HG02943 (cell line): ENCODE measurements around the gene BASP1.

ENCODE experiments used
- ATAC-seq: cut with Tn5 transposase; IDR thresholded peaks from one replicate; pipeline ENCODE4 v1.9.1; 2021; ENCODE audit warnings: mild to moderate bottlenecking, low read depth, moderate library complexity; ENCODE audit not compliant: unreplicated experiment

The BASP1 gene, protein sequence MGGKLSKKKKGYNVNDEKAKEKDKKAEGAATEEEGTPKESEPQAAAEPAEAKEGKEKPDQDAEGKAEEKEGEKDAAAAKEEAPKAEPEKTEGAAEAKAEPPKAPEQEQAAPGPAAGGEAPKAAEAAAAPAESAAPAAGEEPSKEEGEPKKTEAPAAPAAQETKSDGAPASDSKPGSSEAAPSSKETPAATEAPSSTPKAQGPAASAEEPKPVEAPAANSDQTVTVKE

DNA sequence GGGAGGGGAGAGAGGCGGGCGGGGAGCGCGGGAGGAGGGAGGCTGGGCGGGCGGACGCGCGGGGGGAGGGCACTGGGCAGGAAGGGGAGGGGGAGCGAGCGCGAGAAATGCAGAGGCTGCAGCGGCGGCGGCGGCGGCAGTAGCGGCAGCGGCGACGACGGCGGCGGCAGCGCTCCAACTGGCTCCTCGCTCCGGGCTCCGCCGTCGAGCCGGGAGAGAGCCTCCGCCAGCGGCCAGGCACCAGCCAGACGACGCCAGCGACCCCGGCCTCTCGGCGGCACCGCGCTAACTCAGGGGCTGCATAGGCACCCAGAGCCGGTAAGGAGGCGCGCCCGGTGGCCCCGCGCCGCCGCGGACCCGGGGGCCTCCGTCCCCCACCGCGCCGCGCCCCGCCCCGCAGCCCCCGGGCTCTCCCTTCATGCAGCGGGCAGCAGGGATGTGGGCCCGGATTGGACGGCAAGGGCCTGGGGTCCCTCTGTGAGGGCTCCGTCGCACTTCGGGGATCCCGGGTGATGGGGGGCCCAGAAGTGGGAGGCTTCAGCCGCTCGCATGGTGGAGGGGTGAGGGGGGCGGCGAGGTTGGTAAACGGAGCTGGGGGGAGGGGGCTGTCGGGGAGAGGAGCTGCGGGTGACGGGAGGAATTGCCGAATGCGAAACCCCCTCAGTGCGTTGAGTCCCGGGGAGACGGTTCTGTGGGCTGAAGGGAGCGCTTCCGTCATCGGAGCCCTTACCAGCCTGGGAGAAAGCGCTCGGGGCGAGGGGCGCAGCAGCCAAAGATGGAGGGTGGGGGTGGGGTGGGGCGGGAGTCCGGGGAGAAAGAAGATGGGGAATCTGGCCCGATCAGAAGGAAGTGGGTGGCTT lies at the start of gene BASP1:
BASP1 (plus strand) TSS at position 139 of the 860 bp plus-strand sequence. CDS start 57,586 bp downstream, outside the sequence.
- peak; percentile 23 for ATAC-seq

DNA sequence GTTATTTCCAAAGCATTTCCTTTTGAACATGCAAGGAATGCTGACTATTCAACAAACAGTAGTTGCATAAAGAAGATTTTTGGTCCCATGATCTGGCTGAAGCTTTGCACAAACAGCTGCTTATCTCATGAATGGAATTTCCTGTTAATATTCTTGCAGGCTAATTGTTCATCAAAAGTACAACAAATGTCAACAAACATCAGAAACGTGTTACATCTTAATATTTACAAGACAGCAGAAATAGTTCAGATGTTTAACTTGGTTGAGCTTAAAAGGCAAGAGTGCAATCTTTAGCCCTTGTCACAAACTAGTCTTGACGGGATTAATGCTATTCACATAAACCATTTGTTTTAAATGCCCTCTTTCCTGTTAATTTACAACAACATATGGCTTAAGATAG lies 47.9 kb upstream of the BASP1 start:
- no peak for ATAC-seq

DNA sequence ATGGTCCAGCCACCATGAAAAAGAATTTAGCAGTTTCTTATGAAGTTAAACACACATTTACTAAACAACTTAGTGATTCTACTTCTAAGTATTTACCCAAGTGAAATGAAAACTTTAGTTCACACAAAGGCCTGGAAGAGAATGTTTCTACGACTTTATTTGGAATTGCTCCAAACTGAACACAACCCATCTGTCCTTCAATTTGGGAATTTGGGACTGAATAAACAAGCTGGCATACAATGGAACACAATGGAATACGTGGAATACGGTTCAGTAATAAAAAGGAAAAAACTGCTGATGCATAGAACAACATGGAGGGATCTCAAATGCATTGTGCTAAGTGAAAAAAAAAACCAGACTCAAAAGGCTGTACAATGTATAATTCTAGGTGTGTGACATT lies 44.6 kb upstream of the BASP1 start:
- ATAC-seq = no peak

DNA sequence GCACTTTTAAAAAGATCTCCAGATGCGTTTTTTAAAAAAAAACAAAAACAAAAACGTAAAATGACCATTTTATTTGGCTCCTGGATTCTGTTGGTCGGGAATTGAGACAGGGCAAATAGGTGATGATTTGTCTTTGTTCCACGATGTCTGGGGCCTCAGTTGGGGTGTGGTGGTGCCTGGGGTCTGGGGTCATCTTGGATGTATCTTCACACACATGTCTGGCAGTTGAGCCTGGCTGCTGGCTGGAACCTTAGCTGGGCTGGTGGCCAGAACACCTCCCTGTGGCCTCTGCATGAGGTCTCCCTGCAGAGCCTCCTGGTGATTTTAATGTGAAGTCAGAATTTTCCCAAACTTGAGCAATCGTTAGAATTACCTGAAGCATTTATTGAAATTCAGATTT lies 42.5 kb upstream of the BASP1 start:
- no peak for ATAC-seq

DNA sequence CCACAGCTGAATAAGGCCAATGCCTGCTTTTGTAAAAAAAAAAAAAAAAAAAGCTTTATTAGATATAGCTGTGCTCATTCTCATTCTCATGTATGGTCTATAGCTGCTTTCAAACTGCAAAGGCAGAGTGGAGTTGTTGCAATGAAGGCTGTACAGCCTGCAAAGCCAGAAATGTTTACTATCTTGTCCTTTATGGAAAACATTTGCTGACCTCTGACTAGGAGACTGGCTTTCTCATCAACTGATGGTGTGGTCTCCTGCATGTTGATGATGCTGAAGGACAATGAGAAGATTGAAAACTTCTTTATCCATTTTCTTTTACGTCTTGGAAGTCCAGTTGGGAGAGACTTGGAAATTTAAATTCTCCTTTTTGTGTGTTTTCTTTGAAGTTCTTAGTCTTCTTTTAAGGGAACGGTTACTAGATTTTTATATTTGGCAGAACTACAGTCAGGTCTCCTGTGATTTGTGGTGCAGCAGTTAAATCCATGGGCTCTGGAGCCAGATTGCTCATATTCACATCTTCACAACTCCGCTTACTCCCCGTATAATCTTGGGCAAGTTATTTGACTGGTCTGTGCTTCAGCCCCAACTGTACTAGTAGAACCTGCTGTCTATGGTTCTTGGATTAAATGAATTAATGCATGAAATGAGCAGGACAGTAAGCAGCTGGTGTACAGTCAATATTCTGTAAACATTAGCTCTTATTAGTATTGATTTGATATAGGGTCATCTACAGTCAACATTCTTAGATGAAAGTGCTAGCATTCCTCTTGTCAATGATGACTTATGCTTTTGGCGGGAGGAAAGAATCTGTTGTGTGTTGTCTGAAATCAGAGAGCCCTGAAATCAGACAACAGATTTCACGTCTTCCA lies 39.7 kb upstream of the BASP1 start:
- ATAC-seq = no peak

DNA sequence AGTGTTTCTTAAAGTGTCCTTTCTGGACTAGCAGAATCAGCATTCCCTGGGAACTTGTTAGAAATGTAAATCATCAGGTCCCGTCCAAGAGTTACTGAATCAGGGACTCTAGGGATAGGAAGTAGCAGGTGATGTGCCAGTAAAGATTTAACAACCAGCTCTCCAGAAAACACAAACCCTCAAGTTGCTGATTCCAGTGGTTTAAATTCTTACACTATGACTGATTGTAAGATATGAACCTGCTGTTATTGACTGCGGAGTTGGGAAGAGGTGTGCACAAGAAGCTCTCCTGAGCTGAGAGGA lies 39.1 kb upstream of the BASP1 start:
- ATAC-seq = no peak

DNA sequence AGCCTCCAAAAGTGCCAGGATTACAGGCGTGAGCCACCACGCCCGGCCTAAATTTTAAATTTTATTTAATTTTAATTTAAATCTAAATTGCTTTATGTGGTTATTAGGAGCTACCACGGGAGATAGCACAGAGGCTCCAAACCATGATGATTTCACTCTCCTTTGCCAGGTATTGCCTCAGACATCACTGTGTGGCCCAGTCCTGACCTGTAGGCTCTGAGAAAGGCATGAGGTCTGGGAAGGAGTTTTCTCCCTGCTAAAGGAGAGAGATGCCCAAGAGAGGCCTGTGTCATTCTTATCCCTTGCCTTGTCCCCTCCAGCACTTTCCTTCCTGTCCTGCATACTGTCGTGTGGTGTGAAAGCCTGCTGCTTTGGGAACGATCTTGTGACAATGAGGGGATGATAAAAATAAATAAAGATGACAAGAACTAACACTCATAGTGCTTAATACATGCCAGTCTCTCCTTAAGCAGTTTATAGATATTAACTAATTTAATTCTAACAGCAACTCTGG lies 37.0 kb upstream of the BASP1 start:
- no peak for ATAC-seq

DNA sequence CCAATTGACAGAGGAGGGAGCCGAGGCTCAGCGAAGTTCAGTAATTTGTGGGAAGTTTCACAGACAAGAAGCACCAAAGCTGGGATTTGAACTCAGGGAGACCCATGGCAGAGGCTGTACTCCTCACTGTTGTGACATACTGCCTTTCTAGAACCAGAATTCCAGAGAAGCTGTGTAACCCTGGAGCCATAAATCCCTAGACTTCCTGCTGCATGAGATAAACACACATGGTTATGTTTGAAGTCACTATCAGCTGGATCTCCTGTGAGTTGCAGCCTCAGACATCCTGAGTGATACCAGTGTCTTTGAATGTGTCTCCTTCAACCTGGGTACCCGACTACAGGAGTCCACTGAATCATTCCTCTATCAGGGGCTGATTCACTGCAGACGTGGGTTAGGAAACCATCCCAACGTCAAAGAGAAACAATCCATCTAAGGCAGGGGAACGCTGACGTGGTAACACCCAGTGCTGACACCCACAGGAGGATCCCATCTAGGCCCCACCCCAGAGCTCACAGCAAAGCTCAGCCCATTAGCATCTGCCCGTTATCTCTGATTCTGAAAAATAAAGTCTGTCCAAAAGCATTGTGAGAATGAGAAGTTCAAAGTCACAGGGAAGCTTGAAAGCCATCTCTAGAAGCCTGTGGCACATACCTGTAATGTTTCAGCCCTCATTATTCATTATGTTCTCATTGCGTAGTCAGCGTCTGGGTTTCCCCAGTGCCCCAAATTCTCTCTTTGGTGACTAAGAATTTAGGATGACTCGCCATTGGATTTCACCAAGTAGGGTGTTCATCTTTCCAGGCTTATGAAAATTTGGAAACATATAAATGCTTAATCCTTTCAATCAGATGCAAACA lies 36.3 kb upstream of the BASP1 start:
- ATAC-seq = no peak

DNA sequence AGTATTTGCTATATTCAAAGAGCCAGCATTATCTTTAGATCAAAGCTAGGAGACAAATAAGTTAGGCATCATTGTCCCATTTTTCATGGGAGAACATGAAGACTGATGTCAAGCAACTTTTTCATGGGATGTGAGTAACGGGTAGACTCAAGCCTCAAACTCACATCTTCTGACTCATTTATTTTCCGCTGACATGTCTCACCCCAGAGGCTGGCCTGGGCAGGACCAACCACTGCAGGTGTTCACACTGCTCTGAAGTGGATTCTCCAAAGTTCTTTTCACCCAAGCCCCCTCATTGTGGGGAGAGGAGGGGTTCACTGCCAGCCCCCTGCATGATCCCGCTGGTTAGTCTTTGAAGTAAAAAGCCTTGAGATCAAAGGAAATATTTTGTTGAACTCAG lies 34.9 kb upstream of the BASP1 start:
- ATAC-seq = no peak

DNA sequence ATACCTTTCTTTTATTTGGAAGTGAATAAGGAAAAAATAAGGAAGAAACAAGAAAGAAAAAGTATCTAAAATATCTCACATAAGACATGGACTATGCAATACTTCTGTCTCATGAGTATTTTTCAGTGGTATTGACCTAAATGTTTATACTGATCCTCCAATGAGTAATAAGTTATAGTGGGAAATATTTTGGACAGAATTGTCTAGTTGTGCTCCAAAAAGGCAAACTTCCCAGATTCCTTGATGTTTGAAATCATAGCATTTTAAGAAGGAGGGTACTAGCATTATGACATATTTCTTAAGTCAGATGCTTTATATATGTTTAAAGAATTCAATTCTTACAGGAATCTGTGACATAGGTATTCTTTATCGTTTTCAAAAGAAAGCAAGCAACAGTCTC lies 34.5 kb upstream of the BASP1 start:
- ATAC-seq = no peak

DNA sequence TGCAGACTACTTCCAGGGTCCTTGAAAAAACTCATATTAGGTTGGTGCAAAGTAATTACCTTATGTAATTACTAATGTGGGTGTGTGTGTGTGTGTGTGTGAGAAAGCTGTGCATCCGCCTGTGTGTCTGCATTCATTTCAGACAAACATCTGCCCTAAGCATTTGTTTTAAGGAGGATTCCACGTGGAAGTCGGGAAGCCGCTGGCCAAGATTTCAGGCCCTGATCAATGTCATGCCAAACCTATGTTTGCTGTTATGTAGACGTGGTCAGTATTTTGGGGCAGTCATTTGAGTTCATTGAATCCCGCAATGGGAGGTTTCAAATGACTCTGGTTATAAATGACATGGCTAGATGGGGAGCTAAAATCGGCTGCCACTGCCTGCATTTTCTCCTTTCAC lies 33.6 kb upstream of the BASP1 start:
- ATAC-seq = no peak

DNA sequence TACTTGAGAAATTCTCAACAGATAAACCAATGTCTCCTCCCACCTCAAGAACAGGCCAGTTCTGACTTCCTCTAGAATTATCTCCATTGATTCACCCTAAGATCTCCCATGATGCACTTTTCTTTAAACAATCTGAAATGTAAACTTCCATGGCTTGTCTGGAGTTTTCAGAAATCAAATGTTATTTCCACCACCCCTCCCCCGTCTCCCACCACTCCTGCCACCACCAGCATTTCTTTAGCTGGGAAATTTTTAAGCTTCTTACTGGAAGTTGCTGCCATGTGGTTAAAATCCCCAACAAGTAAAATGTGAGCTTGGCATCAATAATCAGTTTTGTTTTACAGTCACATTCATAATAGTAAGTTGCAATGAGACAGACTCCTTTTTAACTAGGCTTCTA lies 32.8 kb upstream of the BASP1 start:
- no peak for ATAC-seq

DNA sequence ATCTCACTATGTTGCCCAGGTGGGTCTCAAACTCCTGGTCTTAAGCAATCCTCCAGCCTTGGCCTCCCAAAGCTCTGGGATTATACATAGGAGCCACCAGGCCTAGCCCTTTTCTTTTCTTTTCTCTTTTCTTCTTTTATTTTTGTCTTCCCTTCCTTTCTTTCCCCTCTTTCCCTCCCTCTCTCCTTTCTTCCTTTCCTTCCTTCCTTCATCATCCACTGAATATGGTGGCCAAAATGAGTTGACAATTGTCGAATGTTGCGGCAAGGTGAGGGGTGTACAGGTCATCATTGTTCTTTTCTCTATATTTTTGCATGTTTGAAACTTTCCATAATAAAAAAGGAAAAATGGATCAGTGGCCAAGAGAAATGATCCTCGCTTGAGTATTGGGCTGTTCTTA lies 32.1 kb upstream of the BASP1 start:
- no peak for ATAC-seq

DNA sequence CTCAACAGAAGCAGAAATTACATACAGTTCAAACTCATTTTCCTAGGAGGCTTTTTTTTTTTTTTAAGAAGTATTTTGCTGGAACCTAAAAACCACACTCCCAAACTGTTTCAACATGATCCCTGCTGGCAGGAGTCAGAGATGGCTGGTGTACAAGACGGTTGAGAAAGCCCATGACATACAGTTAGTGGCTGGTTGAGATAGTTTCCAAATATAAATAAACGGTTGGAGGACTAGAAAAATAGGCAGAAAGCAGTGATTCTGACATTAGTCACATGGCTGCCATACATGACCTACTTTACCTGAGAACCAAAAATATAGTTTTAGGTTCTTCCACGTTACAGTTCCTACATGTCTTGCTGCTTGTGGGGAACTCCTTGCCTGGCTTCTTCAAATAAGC lies 31.7 kb upstream of the BASP1 start:
- ATAC-seq = no peak

DNA sequence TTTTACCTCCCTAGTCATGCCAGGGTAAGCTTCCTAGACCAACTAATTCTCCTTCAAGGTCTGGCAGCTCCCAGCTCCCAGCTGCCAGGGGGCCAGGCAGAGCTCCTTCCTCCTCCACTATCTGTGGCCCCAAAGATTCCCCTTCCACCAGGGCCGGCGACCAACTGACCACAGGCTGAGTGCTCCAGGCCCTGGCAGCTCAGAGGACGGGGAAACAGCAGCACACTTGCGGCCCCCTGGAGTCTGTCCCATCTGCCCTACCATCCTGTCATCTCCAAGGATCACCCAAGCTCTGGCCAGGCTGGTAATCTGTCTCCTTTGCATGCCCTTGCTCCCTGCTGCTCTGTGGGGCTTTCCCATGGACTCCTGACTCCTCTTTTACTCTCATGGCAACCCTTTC lies 31.2 kb upstream of the BASP1 start:
- ATAC-seq = no peak

DNA sequence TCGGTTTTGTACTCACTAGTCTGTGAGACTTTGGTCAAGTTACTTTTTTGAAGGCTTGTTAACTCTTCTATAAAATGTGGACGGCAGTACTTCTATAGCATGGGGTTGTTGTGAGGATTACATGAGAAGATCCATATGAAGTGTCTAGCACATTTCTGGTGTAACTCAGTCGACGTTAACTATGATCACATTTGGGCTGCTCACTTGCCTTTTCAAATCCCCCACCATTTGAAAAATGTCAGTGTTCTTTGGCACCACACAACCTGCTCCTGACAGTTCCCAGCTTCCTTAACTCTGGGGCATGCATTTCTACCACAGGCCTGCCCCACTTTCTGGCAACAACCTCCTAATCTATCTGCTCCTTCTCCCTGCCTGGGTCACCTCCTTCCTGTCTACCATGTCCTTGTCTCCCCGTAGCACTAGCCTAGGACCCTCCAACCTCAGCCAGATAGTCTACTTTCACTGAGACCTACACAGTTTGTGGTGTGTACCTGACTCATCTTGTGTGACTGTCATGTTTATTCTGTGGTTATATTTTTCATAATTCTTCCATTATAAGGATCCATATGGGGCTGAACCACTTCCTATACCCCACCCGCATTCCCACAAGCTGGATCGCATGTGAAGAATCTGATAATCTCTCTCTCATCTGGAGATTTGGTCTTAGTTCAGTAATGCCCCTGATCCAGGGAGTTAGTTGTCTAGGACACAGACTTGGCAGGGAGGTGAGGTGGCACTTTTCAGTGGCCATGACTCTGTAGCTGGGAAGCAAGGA lies 30.2 kb upstream of the BASP1 start:
- ATAC-seq = no peak

DNA sequence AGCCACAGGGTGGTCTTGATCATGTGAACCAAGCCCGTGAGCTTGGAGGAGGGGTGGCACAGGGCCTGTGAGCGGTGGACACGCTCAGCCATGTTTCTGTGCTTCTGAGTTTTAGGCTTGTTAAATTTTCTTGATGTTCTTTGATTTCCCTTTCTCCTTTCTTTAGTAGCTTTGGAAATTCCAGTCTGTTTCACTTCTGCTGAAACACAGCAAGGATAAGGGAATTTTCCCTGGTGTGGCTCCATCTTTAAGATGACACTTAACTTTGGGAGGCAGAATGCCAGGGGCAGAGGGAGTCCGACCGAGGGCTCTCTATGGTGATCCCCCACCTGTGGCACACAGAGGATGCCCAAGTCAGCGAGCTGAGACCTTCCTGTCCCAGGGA lies 29.7 kb upstream of the BASP1 start:
- no peak for ATAC-seq

DNA sequence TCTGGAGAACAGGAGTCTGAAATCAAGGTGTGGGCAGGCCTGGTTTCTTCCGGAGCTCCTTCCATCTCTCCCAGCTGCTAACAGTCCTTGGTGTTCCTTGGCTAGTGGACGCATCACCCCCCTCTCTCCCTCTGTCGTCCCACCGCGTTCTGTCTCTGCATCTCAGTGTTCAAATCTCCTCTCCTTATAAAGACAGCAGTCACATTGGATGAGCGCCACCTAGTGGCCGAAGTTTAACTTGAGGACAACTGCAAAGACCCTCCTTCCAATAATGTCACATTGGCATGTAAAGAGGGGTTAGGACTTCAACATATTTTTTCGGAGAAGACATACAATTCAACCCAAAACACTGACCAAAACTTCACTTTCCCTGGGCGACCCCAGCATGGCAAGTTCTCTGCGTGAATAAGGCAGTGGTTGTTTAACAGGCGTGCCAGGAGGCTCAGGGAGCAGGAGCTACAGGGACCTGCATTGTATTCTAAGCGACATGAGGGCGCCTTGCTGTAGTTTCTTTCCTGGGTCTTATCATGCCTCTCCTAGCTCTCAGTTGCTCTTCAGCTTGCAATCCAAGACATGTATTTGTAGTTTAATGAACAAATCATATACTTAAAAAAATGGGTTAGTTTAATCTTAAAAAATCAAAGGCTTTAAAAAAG lies 27.9 kb upstream of the BASP1 start:
- ATAC-seq = peak; percentile 76

DNA sequence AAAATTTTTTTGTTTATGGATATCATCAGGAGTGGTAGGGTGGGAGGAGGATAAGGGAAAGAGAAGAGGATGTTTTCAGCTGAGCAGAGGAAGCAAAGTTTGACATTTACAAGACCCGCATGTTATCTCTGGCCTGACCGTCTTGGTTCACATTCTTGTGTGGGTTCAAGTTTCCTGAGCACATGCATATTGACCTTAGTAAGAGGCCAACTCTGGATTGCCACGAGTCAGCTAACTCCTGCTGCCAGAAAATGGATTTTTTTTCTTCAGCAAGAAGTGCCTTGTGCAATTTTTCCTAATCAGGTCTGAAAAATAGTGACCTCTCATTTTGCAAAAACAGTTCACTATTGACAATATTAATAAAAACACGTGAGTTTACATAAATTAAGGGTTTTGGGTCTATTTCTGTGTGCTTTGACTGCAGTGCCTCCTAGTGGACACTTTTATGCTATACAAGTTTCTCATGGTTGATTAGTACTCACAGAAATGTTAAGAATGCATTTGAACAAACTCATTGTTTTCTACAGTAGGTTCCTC lies 27.1 kb upstream of the BASP1 start:
- ATAC-seq = no peak
